A673 (cell line): Measurements from ENCODE around the gene NUTM1. TPM values are rescaled to one million over a fixed set of nuclear protein-coding genes. Genes with fewer than 3 reads are reported as not detected.
"Not testable (repeated sequence)": the region's sequence is repeated elsewhere in the genome, so short reads cannot be mapped to it uniquely, and the experiment has no call there.

Experiments
- BruUV-seq: library from RNA; stranded (reverse); fragments of 400-500 nt; replicated peaks from 2 replicates; lab custom pipeline; 2021; lab: Mats Ljungman, UMichigan
- CTCF ChIA-PET: fragments of 300-600 bp; sonication (Branson Sonifier 250); formaldehyde crosslinking; loops from one replicate; lab custom pipeline; 2022; ENCODE audit warnings: antibody characterized with exemption; lab: Charles Lee
- POLR2A ChIA-PET: fragments of 300-600 bp; sonication (Branson Sonifier 250); formaldehyde crosslinking; loops from one replicate; lab custom pipeline; 2022; ENCODE audit warnings: antibody characterized with exemption; ENCODE audit not compliant: low non-redundant PET; lab: Charles Lee
- DNase-seq: peaks from one replicate; pipeline ENCODE4 v3.0.0-alpha.2; 2015; ENCODE audit warnings: low spot score
- H3K27ac ChIP-seq: fragments of 200-600 bp; sonication (generic); 2 replicates; pipeline ENCODE4 v1.5.1; 2016; ENCODE audit warnings: mixed run types, low read depth, mild to moderate bottlenecking, mixed read lengths, antibody characterized with exemption, low read length; ENCODE audit not compliant: poor library complexity, severe bottlenecking
- H3K27me3 ChIP-seq: fragments of 200-600 bp; sonication (generic); replicated peaks from 2 replicates; pipeline ENCODE4 v1.6.1; 2017; ENCODE audit warnings: mixed run types, low read depth, mild to moderate bottlenecking, mixed read lengths, antibody characterized with exemption, low read length; ENCODE audit not compliant: insufficient read depth, poor library complexity
- H3K36me3 ChIP-seq: fragments of 200-600 bp; sonication (generic); 2 replicates; pipeline ENCODE4 v1.6.1; 2016; ENCODE audit warnings: mixed run types, mild to moderate bottlenecking, mixed read lengths, antibody characterized with exemption, low read length; ENCODE audit not compliant: insufficient read depth, poor library complexity, severe bottlenecking
- H3K4me1 ChIP-seq: fragments of 200-600 bp; sonication (generic); 2 replicates; pipeline ENCODE4 v1.6.1; 2017; ENCODE audit warnings: mixed run types, mild to moderate bottlenecking, mixed read lengths, antibody characterized with exemption, low read length; ENCODE audit not compliant: insufficient read depth, poor library complexity, severe bottlenecking
- H3K4me3 ChIP-seq: fragments of 200-600 bp; sonication (generic); 2 replicates; pipeline ENCODE4 v1.5.1; 2016; ENCODE audit warnings: low read depth, mixed run types, mild to moderate bottlenecking, mixed read lengths, low read length; ENCODE audit not compliant: poor library complexity, severe bottlenecking
- H3K9me3 ChIP-seq: fragments of 200-600 bp; sonication (generic); 2 replicates; pipeline ENCODE4 v1.6.1; 2016; ENCODE audit warnings: mixed run types, low read depth, mild to moderate bottlenecking, mixed read lengths, antibody characterized with exemption, low read length; ENCODE audit not compliant: poor library complexity, severe bottlenecking
- EZH2 ChIP-seq: fragments of 200-600 bp; sonication (generic); IDR thresholded peaks from 2 replicates; pipeline ENCODE4 v1.6.1; 2017; ENCODE audit warnings: borderline replicate concordance, low read depth, mild to moderate bottlenecking, mixed read lengths, antibody characterized with exemption, low read length; ENCODE audit not compliant: poor library complexity, severe bottlenecking
- intact Hi-C: fragments of 100-400 bp; cut with micrococcal nuclease; formaldehyde crosslinking; loops from one replicate; pipeline ENCODE4 v1.10.0; 2022; ENCODE audit not compliant: unreplicated experiment
- total RNA-seq: library from RNA; stranded (reverse); gene quantifications from 2 replicates; pipeline ENCODE4 v1.2.3, GENCODE V29; 2021
- TF ChIP-seq, protein P1 (sequence below): fragments of 300-800, 200-600 bp; sonication (generic); conservative IDR thresholded peaks from 2 replicates; pipeline ENCODE4 v1.5.1; 2017; ENCODE audit warnings: low read depth, mild to moderate bottlenecking, antibody characterized with exemption, low read length, moderate library complexity, mixed read lengths

Gene NUTM1
- total RNA-seq, 1 experiment from 2014 or later = not detected

DNA sequence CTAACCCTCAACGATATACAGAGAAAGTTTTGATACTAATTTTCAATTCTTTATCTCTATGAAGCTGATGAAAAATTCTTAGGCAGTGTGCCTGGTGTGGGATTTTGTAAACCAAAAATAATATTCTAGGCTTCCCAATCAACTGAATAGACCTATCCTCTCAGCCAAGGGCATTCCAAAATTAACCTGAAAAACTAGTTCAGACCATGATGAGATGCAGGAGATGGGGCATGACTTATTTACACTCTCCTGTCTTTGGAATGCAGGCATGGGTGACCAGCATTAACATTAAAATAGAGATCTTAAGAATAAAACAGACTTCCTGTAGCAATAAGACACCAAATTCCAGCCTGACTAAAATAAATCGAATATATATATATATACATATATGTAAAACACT is 31.7 kb downstream of the NUTM1 start:
- no peak for TF ChIP-seq EZH2
- TF ChIP-seq, protein P1, sequence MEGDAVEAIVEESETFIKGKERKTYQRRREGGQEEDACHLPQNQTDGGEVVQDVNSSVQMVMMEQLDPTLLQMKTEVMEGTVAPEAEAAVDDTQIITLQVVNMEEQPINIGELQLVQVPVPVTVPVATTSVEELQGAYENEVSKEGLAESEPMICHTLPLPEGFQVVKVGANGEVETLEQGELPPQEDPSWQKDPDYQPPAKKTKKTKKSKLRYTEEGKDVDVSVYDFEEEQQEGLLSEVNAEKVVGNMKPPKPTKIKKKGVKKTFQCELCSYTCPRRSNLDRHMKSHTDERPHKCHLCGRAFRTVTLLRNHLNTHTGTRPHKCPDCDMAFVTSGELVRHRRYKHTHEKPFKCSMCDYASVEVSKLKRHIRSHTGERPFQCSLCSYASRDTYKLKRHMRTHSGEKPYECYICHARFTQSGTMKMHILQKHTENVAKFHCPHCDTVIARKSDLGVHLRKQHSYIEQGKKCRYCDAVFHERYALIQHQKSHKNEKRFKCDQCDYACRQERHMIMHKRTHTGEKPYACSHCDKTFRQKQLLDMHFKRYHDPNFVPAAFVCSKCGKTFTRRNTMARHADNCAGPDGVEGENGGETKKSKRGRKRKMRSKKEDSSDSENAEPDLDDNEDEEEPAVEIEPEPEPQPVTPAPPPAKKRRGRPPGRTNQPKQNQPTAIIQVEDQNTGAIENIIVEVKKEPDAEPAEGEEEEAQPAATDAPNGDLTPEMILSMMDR = no peak
- POLR2A ChIA-PET = no interaction called here
- Histone ChIP-seq H3K27me3 (no peaks in the 10 kb centered on the region), H3K4me3 (no peak overlapping the region), H3K9me3 (no peaks in the 10 kb centered on the region), H3K4me1 (no peaks in the 10 kb centered on the region), H3K27ac (no peak overlapping the region), H3K36me3 (no peaks in the 10 kb centered on the region)
- no TSS peak for BruUV-seq
- intact Hi-C loops = no loop called here
- CTCF ChIA-PET = no interaction called here
- no peak for DNase-seq

DNA sequence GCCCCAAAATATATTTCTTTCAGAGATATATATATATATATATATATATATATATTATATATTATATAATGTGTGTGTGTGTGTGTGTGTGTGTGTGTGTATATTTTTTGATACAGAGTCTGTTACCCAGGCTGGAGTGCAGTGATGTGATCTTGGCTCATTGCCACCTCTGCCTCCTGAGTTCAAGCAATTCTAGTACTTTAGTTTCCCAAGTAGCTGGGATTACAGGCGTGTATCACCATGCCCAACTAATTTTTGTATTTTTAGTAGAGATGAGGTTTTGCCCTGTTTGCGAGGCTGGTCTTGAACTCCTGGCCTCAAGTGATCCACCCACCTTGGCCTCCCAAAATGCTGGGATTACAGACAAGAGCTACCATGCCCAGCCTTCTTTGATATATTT is 32.4 kb downstream of the NUTM1 start:
- H3K9me3 ChIP-seq, intact Hi-C loops, H3K27ac ChIP-seq, DNase-seq, H3K27me3 ChIP-seq, BruUV-seq, CTCF ChIA-PET, H3K4me1 ChIP-seq, H3K4me3 ChIP-seq, POLR2A ChIA-PET, H3K36me3 ChIP-seq: not testable (repeated sequence)

DNA sequence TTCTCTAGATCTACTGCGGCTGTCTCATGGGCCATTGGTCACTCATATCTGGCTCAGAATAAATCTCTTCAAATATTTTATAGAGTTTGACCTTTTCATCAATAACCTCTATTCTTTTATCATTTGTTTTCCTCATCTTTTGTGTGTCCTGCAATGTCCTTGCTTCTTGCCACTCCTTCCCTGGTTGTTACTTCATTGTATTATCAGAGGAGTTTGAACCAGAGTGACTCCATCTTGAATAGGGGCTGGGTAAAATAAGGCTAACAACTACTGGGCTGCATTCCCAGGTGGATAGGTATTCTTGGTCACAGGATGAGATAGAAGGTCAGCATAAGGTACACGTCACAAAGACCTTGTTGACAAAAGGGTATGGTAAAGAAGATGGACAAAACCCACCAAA is 33.7 kb downstream of the NUTM1 start:
- no TSS peak for BruUV-seq
- TF ChIP-seq, protein P1 = no peak
- no peak for TF ChIP-seq EZH2
- POLR2A ChIA-PET = no interaction called here

DNA sequence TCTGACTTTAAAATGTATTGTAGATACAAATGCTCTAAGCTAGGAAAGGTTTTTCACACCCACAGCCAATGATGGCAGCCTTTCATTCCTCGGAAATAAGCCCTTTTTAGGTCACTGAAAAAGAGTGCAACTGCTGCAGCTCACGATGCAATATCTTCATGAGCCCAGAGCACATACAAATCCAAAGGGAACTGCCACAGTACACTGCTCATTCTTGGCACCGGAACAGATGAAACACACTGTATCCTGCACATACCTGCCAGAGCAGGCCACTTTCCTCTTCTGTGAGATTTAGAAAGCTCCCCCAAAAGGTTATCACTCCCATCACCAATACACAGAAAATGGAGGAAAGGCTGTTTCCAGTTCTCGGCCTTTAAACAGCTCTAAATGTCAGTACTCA is 37.4 kb downstream of the NUTM1 start:
- H3K36me3 ChIP-seq, BruUV-seq, intact Hi-C loops, H3K27ac ChIP-seq, H3K9me3 ChIP-seq, H3K4me3 ChIP-seq, POLR2A ChIA-PET, CTCF ChIA-PET, DNase-seq, H3K27me3 ChIP-seq, H3K4me1 ChIP-seq: not testable (repeated sequence)

More for the DNA sequence above, 33.7 kb downstream of the NUTM1 start:
- Histone ChIP-seq H3K27ac (no peak overlapping the region), H3K4me1 (no peaks in the 10 kb centered on the region), H3K4me3 (no peak overlapping the region), H3K36me3 (no peaks in the 10 kb centered on the region), H3K27me3 (no peaks in the 10 kb centered on the region), H3K9me3 (no peaks in the 10 kb centered on the region)
- CTCF ChIA-PET = no interaction called here
- no peak for DNase-seq
- intact Hi-C loops = no loop called here

DNA sequence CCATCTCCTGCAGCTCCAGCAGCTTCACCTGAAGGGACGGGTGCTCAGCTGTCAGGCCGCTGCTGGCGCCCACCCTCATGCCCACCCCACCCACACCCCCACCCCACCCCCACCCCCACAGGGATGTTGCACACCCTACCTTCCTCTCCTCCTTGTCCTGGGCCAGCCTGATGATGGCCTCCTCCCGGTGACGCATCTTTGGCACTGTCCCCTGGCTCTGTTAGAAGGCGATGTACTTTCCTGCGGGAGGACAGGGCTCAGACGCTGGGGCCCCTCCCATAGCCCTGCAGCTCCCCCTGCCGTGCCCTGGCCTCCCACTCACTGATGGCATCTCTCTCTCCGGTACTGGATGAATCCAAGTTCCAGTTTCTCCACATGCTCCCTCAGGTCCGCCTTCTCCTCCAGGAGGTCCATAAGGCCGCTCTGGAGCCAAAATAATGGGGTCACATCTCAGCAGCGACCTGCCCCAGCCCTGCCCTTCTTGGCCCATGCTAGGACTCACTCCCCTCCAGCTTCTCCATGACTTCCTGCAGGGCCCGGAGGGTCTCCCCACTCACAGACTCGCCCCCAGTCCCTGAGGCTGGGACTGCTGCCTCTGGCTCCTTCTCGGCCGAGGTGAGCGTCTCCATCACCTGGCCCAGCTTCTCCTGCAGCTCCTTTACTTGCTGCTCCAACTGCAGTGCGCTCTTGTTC is 38.9 kb downstream of the NUTM1 start:
- POLR2A ChIA-PET, H3K27me3 ChIP-seq, H3K9me3 ChIP-seq, intact Hi-C loops, CTCF ChIA-PET, H3K4me3 ChIP-seq, BruUV-seq, H3K4me1 ChIP-seq, DNase-seq, H3K36me3 ChIP-seq, H3K27ac ChIP-seq: not testable (repeated sequence)

DNA sequence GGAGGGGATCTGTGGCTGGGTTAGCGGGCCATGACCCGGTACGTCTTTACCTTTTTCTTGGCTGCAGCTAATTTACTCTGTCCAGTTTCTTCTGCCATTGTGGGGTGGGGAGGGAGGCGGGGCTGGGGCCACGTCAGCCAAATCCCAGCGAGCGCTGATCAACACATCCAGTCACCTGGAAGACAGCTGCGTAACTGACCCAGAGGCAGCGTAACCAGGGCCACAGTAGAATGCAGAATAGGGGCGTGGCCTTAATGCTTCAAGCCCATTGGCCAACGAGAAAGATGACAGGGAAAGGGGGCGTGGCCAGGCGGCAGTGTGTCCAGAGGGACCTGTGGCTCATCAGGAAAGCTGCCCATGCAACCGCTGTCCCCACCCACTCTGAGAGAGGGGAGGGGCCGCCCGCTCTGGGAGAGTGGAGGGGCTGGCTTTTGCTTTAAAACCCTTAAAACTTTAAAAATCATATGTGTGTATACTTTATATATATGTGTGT is 46.5 kb downstream of the NUTM1 start:
- intact Hi-C loops, H3K4me1 ChIP-seq, CTCF ChIA-PET, H3K27ac ChIP-seq, DNase-seq, H3K27me3 ChIP-seq, BruUV-seq, H3K9me3 ChIP-seq, POLR2A ChIA-PET, H3K4me3 ChIP-seq, H3K36me3 ChIP-seq: not testable (repeated sequence)
